Measurements from ENCODE around the gene AGAP2.
"Not testable (repeated sequence)": the region's sequence is repeated elsewhere in the genome, so short reads cannot be mapped to it uniquely, and the experiment has no call there.

The AGAP2 gene

GRCh38 chr12:57776247-57776587 is 37.7 kb upstream of the AGAP2 start:
- DNase-seq (ENCODE audit: insufficient read length) = no peak

GRCh38 chr12:57775563-57776246 is 37.2 kb upstream of the AGAP2 start:
- no peak for TF ChIP-seq POLR2A (IDR thresholded peaks at IDR 0.05; ENCODE audit: low read depth, low read length)
- TF ChIP-seq POLR2AphosphoS5 (IDR thresholded peaks at IDR 0.05; ENCODE audit: low read depth, low read length) = no peak
- TF ChIP-seq TAF1 (IDR thresholded peaks at IDR 0.05; ENCODE audit: borderline replicate concordance, low read depth, low read length) = no peak
- DNase-seq (ENCODE audit: insufficient read length) (no peak), FAIRE-seq (no peak)

More at GRCh38 chr12:57776247-57776587, 37.7 kb upstream of the AGAP2 start:
- no peak for TF ChIP-seq POLR2AphosphoS5 (IDR thresholded peaks at IDR 0.05; ENCODE audit: low read depth, low read length)
- no peak for FAIRE-seq

- no peak for TF ChIP-seq TAF1 (IDR thresholded peaks at IDR 0.05; ENCODE audit: borderline replicate concordance, low read depth, low read length)
- TF ChIP-seq POLR2A (IDR thresholded peaks at IDR 0.05; ENCODE audit: low read depth, low read length) = no peak
- TF ChIP-seq POLR2AphosphoS5 (IDR thresholded peaks at IDR 0.05; ENCODE audit: low read depth, low read length) = no peak
- FAIRE-seq (no peak), DNase-seq (ENCODE audit: insufficient read length) (no peak)
Measured at GRCh38 chr12:57775044-57775443, 36.5 kb upstream of the AGAP2 start.

- not testable (repeated sequence) for FAIRE-seq; DNase-seq (ENCODE audit: insufficient read length)
Measured at GRCh38 chr12:57774634-57775033, 36.1 kb upstream of the AGAP2 start.

- TF ChIP-seq POLR2AphosphoS5 (IDR thresholded peaks at IDR 0.05; ENCODE audit: low read depth, low read length) (no peak), POLR2A (IDR thresholded peaks at IDR 0.05; ENCODE audit: low read depth, low read length) (no peak), TAF1 (IDR thresholded peaks at IDR 0.05; ENCODE audit: borderline replicate concordance, low read depth, low read length) (no peak)
- peak; percentile 40 for DNase-seq (ENCODE audit: insufficient read length)
- no peak for FAIRE-seq
Measured at GRCh38 chr12:57772429-57773322, 34.1 kb upstream of the AGAP2 start, which contains the start of gene EEF1AKMT3. Gene EEF1AKMT3 (plus strand): TSS chr12:57772614. CDS start chr12:57772725, 111 bp downstream.

- peak; percentile 95 for DNase-seq (ENCODE audit: insufficient read length)
- peak; percentile 98 for FAIRE-seq
Measured at GRCh38 chr12:57771873-57772428, 33.4 kb upstream of the AGAP2 start, which contains the start of gene METTL1. Gene METTL1 (minus strand): TSS chr12:57772105. CDS start chr12:57772083, 22 bp downstream.

GRCh38 chr12:57771236-57771872 is 32.8 kb upstream of the AGAP2 start:
- FAIRE-seq (no peak), DNase-seq (ENCODE audit: insufficient read length) (peak; percentile 79)
- TF ChIP-seq TAF1 (IDR thresholded peaks at IDR 0.05; ENCODE audit: borderline replicate concordance, low read depth, low read length) (no peak), POLR2AphosphoS5 (IDR thresholded peaks at IDR 0.05; ENCODE audit: low read depth, low read length) (no peak), POLR2A (IDR thresholded peaks at IDR 0.05; ENCODE audit: low read depth, low read length) (no peak)

More at GRCh38 chr12:57771873-57772428, 33.4 kb upstream of the AGAP2 start, which contains the start of gene METTL1:
- TF ChIP-seq POLR2A (IDR thresholded peaks at IDR 0.05; ENCODE audit: low read depth, low read length) (peak; percentile 90), TAF1 (IDR thresholded peaks at IDR 0.05; ENCODE audit: borderline replicate concordance, low read depth, low read length) (peak; percentile 85; the same call in 1 of the 2 replicates), POLR2AphosphoS5 (IDR thresholded peaks at IDR 0.05; ENCODE audit: low read depth, low read length) (peak; percentile 88)

- FAIRE-seq = no peak
- no peak for DNase-seq (ENCODE audit: insufficient read length)
- TF ChIP-seq POLR2A (IDR thresholded peaks at IDR 0.05; ENCODE audit: low read depth, low read length) (no peak), TAF1 (IDR thresholded peaks at IDR 0.05; ENCODE audit: borderline replicate concordance, low read depth, low read length) (no peak), POLR2AphosphoS5 (IDR thresholded peaks at IDR 0.05; ENCODE audit: low read depth, low read length) (no peak)
Measured at GRCh38 chr12:57770734-57771133, 32.2 kb upstream of the AGAP2 start.

- FAIRE-seq (no peak), DNase-seq (ENCODE audit: insufficient read length) (no peak)
- TF ChIP-seq TAF1 (IDR thresholded peaks at IDR 0.05; ENCODE audit: borderline replicate concordance, low read depth, low read length) (no peak), POLR2A (IDR thresholded peaks at IDR 0.05; ENCODE audit: low read depth, low read length) (no peak), POLR2AphosphoS5 (IDR thresholded peaks at IDR 0.05; ENCODE audit: low read depth, low read length) (no peak)
Measured at GRCh38 chr12:57769594-57769993, 31.1 kb upstream of the AGAP2 start.

- DNase-seq (ENCODE audit: insufficient read length) = no peak
- no peak for FAIRE-seq
- TF ChIP-seq TAF1 (IDR thresholded peaks at IDR 0.05; ENCODE audit: borderline replicate concordance, low read depth, low read length) (no peak), POLR2A (IDR thresholded peaks at IDR 0.05; ENCODE audit: low read depth, low read length) (no peak), POLR2AphosphoS5 (IDR thresholded peaks at IDR 0.05; ENCODE audit: low read depth, low read length) (no peak)
Measured at GRCh38 chr12:57767876-57768275, 29.3 kb upstream of the AGAP2 start.

- FAIRE-seq = no peak
- no peak for TF ChIP-seq TAF1 (IDR thresholded peaks at IDR 0.05; ENCODE audit: borderline replicate concordance, low read depth, low read length)
- no peak for TF ChIP-seq POLR2AphosphoS5 (IDR thresholded peaks at IDR 0.05; ENCODE audit: low read depth, low read length)
- no peak for TF ChIP-seq POLR2A (IDR thresholded peaks at IDR 0.05; ENCODE audit: low read depth, low read length)
Measured at GRCh38 chr12:57767305-57767698, 28.8 kb upstream of the AGAP2 start.

More at GRCh38 chr12:57767305-57767698, 28.8 kb upstream of the AGAP2 start:
- DNase-seq (ENCODE audit: insufficient read length) = no peak

All from GM12892 (cell line).